ENCODE data around the gene KRTAP22-2.

The KRTAP22-2 gene

GRCh38 chr21:30623362-30623761 lies 33.2 kb upstream of the KRTAP22-2 start:
- no peak for DNase-seq (ENCODE audit: low spot score)
- ChIA-PET POLR2A (ENCODE audit: low non-redundant PET) (no interaction called here), CTCF (no interaction called here)
- TF ChIP-seq, protein P1, sequence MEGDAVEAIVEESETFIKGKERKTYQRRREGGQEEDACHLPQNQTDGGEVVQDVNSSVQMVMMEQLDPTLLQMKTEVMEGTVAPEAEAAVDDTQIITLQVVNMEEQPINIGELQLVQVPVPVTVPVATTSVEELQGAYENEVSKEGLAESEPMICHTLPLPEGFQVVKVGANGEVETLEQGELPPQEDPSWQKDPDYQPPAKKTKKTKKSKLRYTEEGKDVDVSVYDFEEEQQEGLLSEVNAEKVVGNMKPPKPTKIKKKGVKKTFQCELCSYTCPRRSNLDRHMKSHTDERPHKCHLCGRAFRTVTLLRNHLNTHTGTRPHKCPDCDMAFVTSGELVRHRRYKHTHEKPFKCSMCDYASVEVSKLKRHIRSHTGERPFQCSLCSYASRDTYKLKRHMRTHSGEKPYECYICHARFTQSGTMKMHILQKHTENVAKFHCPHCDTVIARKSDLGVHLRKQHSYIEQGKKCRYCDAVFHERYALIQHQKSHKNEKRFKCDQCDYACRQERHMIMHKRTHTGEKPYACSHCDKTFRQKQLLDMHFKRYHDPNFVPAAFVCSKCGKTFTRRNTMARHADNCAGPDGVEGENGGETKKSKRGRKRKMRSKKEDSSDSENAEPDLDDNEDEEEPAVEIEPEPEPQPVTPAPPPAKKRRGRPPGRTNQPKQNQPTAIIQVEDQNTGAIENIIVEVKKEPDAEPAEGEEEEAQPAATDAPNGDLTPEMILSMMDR (conservative IDR thresholded peaks at IDR 0.05; ENCODE audit: low read depth) = no peak
- no peak overlapping the region for H3K27ac ChIP-seq

- CTCF ChIA-PET = no interaction called here
- TF ChIP-seq, protein P1 (conservative IDR thresholded peaks at IDR 0.05; ENCODE audit: low read depth) = no peak
- POLR2A ChIA-PET (ENCODE audit: low non-redundant PET) = no interaction called here
- DNase-seq (ENCODE audit: low spot score) = no peak
- no peak within 1 kb of the TSS for H3K27ac ChIP-seq
These were observed 30.3 kb upstream of the KRTAP22-2 start, which contains the start of gene KRTAP20-4 for GRCh38 chr21:30620522-30620921. TSS of gene KRTAP20-4 (plus strand) at chr21:30620627.

GRCh38 chr21:30620080-30620479 lies 29.9 kb upstream of the KRTAP22-2 start:
- POLR2A ChIA-PET (ENCODE audit: low non-redundant PET) = no interaction called here
- no peak overlapping the region for H3K27ac ChIP-seq
- DNase-seq (ENCODE audit: low spot score) = no peak
- CTCF ChIA-PET = no interaction called here
- TF ChIP-seq, protein P1 (conservative IDR thresholded peaks at IDR 0.05; ENCODE audit: low read depth) = no peak

GRCh38 chr21:30616125-30616524 lies 25.9 kb upstream of the KRTAP22-2 start, which contains the start of gene KRTAP20-1:
TSS of gene KRTAP20-1 (plus strand) at chr21:30616425. CDS start at chr21:30616455, 30 bp downstream.
- no peak within 1 kb of the TSS for H3K27ac ChIP-seq
- CTCF ChIA-PET = no interaction called here
- POLR2A ChIA-PET (ENCODE audit: low non-redundant PET) = no interaction called here
- TF ChIP-seq, protein P1 (conservative IDR thresholded peaks at IDR 0.05; ENCODE audit: low read depth) = no peak
- DNase-seq (ENCODE audit: low spot score) = no peak

DNA sequence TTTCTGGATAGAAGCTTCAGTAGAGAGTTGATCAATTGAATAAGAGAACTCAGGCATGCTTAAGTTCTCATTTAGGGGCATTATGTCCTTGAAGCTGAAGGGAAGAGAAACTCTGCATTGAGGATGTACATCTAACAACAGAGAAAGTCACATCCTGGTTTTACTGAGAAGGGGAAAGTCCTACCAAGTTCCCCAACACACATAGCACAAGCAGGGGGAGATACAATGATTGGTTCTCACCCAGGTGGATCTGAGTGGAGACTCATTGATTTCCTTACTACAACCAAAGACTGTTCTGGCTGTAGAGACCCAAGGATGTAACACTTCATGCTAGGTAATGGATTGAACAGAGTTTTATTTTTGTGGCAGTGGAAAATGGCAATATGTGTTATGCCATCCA lies 25.0 kb upstream of the KRTAP22-2 start:
- TF ChIP-seq, protein P1 (conservative IDR thresholded peaks at IDR 0.05; ENCODE audit: low read depth) = no peak
- POLR2A ChIA-PET (ENCODE audit: low non-redundant PET) = no interaction called here
- H3K27ac ChIP-seq = no peak overlapping the region
- DNase-seq (ENCODE audit: low spot score) = no peak
- CTCF ChIA-PET = no interaction called here

GRCh38 chr21:30613836-30614235 lies 23.6 kb upstream of the KRTAP22-2 start, which contains the start of gene KRTAP6-1:
TSS of gene KRTAP6-1 (minus strand) at chr21:30613930. CDS start at chr21:30613904, 26 bp downstream.
- DNase-seq (ENCODE audit: low spot score) = no peak
- TF ChIP-seq, protein P1 (conservative IDR thresholded peaks at IDR 0.05; ENCODE audit: low read depth) = no peak
- H3K27ac ChIP-seq = no peak within 1 kb of the TSS
- ChIA-PET POLR2A (ENCODE audit: low non-redundant PET) (no interaction called here), CTCF (interaction anchor here (0.7 kb wide), 1 partner anchor 1038 kb away, joined by 4 read pairs; no protein-coding TSS in a partner anchor)
